Common myeloid progenitor, CD34-positive (primary cell): ENCODE results near the gene RCSD1.

Source experiments
- CTCF ChIA-PET: fragments of 350-600 bp; sonication (Branson Sonifier 250); formaldehyde crosslinking; loops from one replicate; lab custom pipeline; 2021; ENCODE audit warnings: antibody characterized with exemption; lab: Charles Lee
- POLR2A ChIA-PET: fragments of 350-600 bp; sonication (Branson Sonifier 250); formaldehyde crosslinking; loops from one replicate; lab custom pipeline; 2021; ENCODE audit warnings: antibody characterized with exemption; lab: Charles Lee
- DNase-seq, 3 donors: peaks; one replicate each; pipeline versions ENCODE4 v3.0.0 to v3.0.0-alpha.2; 2013
- H3K27ac ChIP-seq, 2 experiments: 1 replicate in 1 of 2; 2 replicates in 1 of 2; pipeline ENCODE4 v1.7.0; 2013; ENCODE audit warnings: inconsistent platforms in 2 of 2, low read length in 2 of 2, mild to moderate bottlenecking in 2 of 2, low read depth in 1 of 2, moderate library complexity in 1 of 2; ENCODE audit not compliant: severe bottlenecking in 2 of 2, insufficient read depth in 1 of 2, poor library complexity in 1 of 2
- H3K27me3 ChIP-seq, 5 experiments: replicated peaks in 2 of 5; 1 replicate in 3 of 5; 2 replicates in 2 of 5; pipeline versions ENCODE4 v1.6.1 to v1.7.0; 2013; ENCODE audit warnings: low read length in 4 of 5, mild to moderate bottlenecking in 2 of 5, moderate library complexity in 2 of 5, inconsistent platforms in 1 of 5; ENCODE audit not compliant: insufficient read depth in 5 of 5, control insufficient read depth in 4 of 5
- H3K36me3 ChIP-seq, 4 experiments: 1 replicate in 2 of 4; 2 replicates in 2 of 4; pipeline versions ENCODE4 v1.6.1 to v1.7.0; 2013; ENCODE audit warnings: low read length in 3 of 4, control low read depth in 1 of 4, mild to moderate bottlenecking in 1 of 4; ENCODE audit not compliant: control insufficient read depth in 4 of 4, insufficient read depth in 4 of 4
- H3K4me1 ChIP-seq, 4 experiments: 1 replicate in 3 of 4; 2 replicates in 1 of 4; pipeline versions ENCODE4 v1.6.1 to v1.7.1; 2013; ENCODE audit warnings: low read length in 3 of 4, mild to moderate bottlenecking in 3 of 4, control low read depth in 1 of 4, inconsistent platforms in 1 of 4, moderate library complexity in 1 of 4; ENCODE audit not compliant: control insufficient read depth in 4 of 4, insufficient read depth in 4 of 4; ENCODE audit errors: control extremely low read depth in 1 of 4
- H3K4me3 ChIP-seq, 7 experiments: 1 replicate in 4 of 7; 2 replicates in 3 of 7; pipeline versions ENCODE4 v1.5.1 to v1.7.0; 2013; ENCODE audit warnings: mild to moderate bottlenecking in 7 of 7, low read length in 6 of 7, moderate library complexity in 6 of 7, inconsistent platforms in 2 of 7, low read depth in 2 of 7, control low read depth in 1 of 7; ENCODE audit not compliant: insufficient read depth in 4 of 7, control insufficient read depth in 1 of 7; ENCODE audit errors: extremely low read depth in 1 of 7
- H3K9me3 ChIP-seq, 5 experiments: 1 replicate in 4 of 5; 2 replicates in 1 of 5; pipeline versions ENCODE4 v1.6.1 to v1.7.1; 2013; ENCODE audit warnings: low read length in 4 of 5, mild to moderate bottlenecking in 2 of 5, inconsistent platforms in 1 of 5, low read depth in 1 of 5, moderate library complexity in 1 of 5; ENCODE audit not compliant: control insufficient read depth in 4 of 5, insufficient read depth in 2 of 5; ENCODE audit errors: control extremely low read depth in 1 of 5
- WGBS: methylation state at CpG from one replicate; pipeline ENCODE4 v1.1.5; 2013; ENCODE audit not compliant: insufficient coverage; 5-methylcytosine and 5-hydroxymethylcytosine counted together

The RCSD1 gene

GRCh38 chr1:167616521-167616920, 13.5 kb upstream of the RCSD1 start:
- 100% methylated on average over 7 of the region's 8 CpGs for whole genome bisulfite sequencing
- peaks cover 0 to 2% (median 0%) of the 10 kb centered on the region in 5 experiments for H3K9me3 ChIP-seq
- no peaks in the 10 kb centered on the region for H3K36me3 ChIP-seq
- peak overlapping the region; percentile 17 to 70 for H3K27ac ChIP-seq
- H3K4me3 ChIP-seq, result peak overlapping the region in 3 of 7 experiments; percentile 48 to 67 (median 56)
- peaks cover 31 to 46% (median 37%) of the 10 kb centered on the region in 4 experiments for H3K4me1 ChIP-seq
- ChIA-PET CTCF (interaction anchor here (0.9 to 3.7 kb wide), 12 partner anchors 8 to 98 kb away, joined by 3 to 25 read pairs (median 6); no protein-coding TSS in a partner anchor), POLR2A (interaction anchor here (0.7 to 1.3 kb wide), 2 partner anchors 12 to 59 kb away, joined by 3 to 8 read pairs; no protein-coding TSS in a partner anchor)
- no peaks in the 10 kb centered on the region for H3K27me3 ChIP-seq
- no peak for DNase-seq

- H3K4me1 ChIP-seq, result peaks cover 25 to 44% (median 34%) of the 10 kb centered on the region in 4 experiments
- peak overlapping the region in 6 of 7 experiments; percentile 37 to 67 (median 50) for H3K4me3 ChIP-seq
- H3K9me3 ChIP-seq, result peaks cover 0 to 2% (median 0%) of the 10 kb centered on the region in 5 experiments
- H3K36me3 ChIP-seq, result no peaks in the 10 kb centered on the region
- DNase-seq, result peak; percentile 56 to 83 (median 74)
- peak overlapping the region; percentile 33 to 70 for H3K27ac ChIP-seq
- POLR2A ChIA-PET, result interaction anchor here (0.9 to 1.4 kb wide), 4 partner anchors 10 to 17 kb away, joined by 4 to 8 read pairs (median 6); no protein-coding TSS in a partner anchor
- H3K27me3 ChIP-seq, result no peaks in the 10 kb centered on the region
- CTCF ChIA-PET, result interaction anchor here (0.9 to 3.7 kb wide), 12 partner anchors 8 to 97 kb away, joined by 3 to 25 read pairs (median 6); no protein-coding TSS in a partner anchor
- WGBS, result 0% methylated on average over 6 of the region's 8 CpGs
Measured at GRCh38 chr1:167617153-167618147, 12.6 kb upstream of the RCSD1 start.

- peaks cover 0 to 2% (median 0%) of the 10 kb centered on the region in 5 experiments for H3K9me3 ChIP-seq
- no peaks in the 10 kb centered on the region for H3K36me3 ChIP-seq
- 71% methylated on average over 12 of the region's 13 CpGs for WGBS
- no peaks in the 10 kb centered on the region for H3K27me3 ChIP-seq
- no peak for DNase-seq
- H3K4me1 ChIP-seq, result peaks cover 24 to 52% (median 36%) of the 10 kb centered on the region in 4 experiments
- H3K27ac ChIP-seq, result peak overlapping the region; percentile 33 to 50
- H3K4me3 ChIP-seq, result no peak overlapping the region
- ChIA-PET CTCF (interaction anchor here (1.5 to 3.4 kb wide), 3 partner anchors 14 to 18 kb away, joined by 5 to 21 read pairs (median 18); no protein-coding TSS in a partner anchor), POLR2A (interaction anchor here (1.1 to 1.4 kb wide), 3 partner anchors 9 to 16 kb away, joined by 4 to 7 read pairs (median 4); no protein-coding TSS in a partner anchor)
Measured at GRCh38 chr1:167618366-167618765, 11.7 kb upstream of the RCSD1 start.

- H3K27ac ChIP-seq, result peak overlapping the region in 1 of 2 experiments; percentile 18
- H3K4me3 ChIP-seq, result no peak overlapping the region
- no CpG with 5 or more reads among the region's 3 CpGs for WGBS
- ChIA-PET POLR2A (interaction anchor here (1.1 to 1.4 kb wide), 3 partner anchors 8 to 15 kb away, joined by 4 to 7 read pairs (median 4); no protein-coding TSS in a partner anchor), CTCF (interaction anchor here (1.5 to 3.4 kb wide), 3 partner anchors 13 to 18 kb away, joined by 5 to 21 read pairs (median 18); no protein-coding TSS in a partner anchor)
- peaks cover 24 to 53% (median 37%) of the 10 kb centered on the region in 4 experiments for H3K4me1 ChIP-seq
- peaks cover 0 to 2% (median 0%) of the 10 kb centered on the region in 5 experiments for H3K9me3 ChIP-seq
- no peaks in the 10 kb centered on the region for H3K36me3 ChIP-seq
- H3K27me3 ChIP-seq, result no peaks in the 10 kb centered on the region
- peak in 1 of 3 donors; percentile 31 for DNase-seq
Measured at GRCh38 chr1:167618789-167619188, 11.2 kb upstream of the RCSD1 start.

GRCh38 chr1:167620002-167620401, 10.0 kb upstream of the RCSD1 start:
- ChIA-PET POLR2A (no interaction called here), CTCF (interaction anchor here (3.4 kb wide), 1 partner anchor 19 kb away, joined by 18 read pairs; no protein-coding TSS in a partner anchor)
- H3K36me3 ChIP-seq, result no peaks in the 10 kb centered on the region
- H3K9me3 ChIP-seq, result no peaks in the 10 kb centered on the region
- no peak for DNase-seq
- H3K27me3 ChIP-seq, result no peaks in the 10 kb centered on the region
- WGBS, result 82% methylated on average over 5 of the region's 5 CpGs
- H3K4me3 ChIP-seq, result no peak overlapping the region
- H3K4me1 ChIP-seq, result peaks cover 24 to 58% (median 38%) of the 10 kb centered on the region in 4 experiments
- H3K27ac ChIP-seq, result no peak overlapping the region

GRCh38 chr1:167621780-167622313, 8.2 kb upstream of the RCSD1 start:
- CTCF ChIA-PET, result no interaction called here

More at GRCh38 chr1:167621780-167622313, 8.2 kb upstream of the RCSD1 start:
- H3K4me1 ChIP-seq, result peaks cover 20 to 62% (median 38%) of the 10 kb centered on the region in 4 experiments
- H3K27ac ChIP-seq, result no peak overlapping the region
- no peaks in the 10 kb centered on the region for H3K27me3 ChIP-seq
- H3K36me3 ChIP-seq, result no peaks in the 10 kb centered on the region
- POLR2A ChIA-PET, result no interaction called here
- DNase-seq, result peak in 2 of 3 donors; percentile 33
- 86% methylated on average over 3 of the region's 4 CpGs for WGBS
- H3K9me3 ChIP-seq, result no peaks in the 10 kb centered on the region
- no peak overlapping the region for H3K4me3 ChIP-seq
